IPS DF 6.9 (cell line): ENCODE measurements around the gene PILRB.

Experiments
- DNase-seq: peaks from one replicate; pipeline ENCODE4 v3.0.0-alpha.2; 2013; ENCODE audit warnings: low read depth, low spot score
- H3K27ac ChIP-seq: one replicate; pipeline ENCODE4 v1.5.1; 2013; ENCODE audit warnings: low read length, control low read depth
- H3K27me3 ChIP-seq: 2 replicates; pipeline ENCODE4 v1.6.1; 2013; ENCODE audit warnings: mild to moderate bottlenecking, low read length; ENCODE audit not compliant: control insufficient read depth, insufficient read depth
- H3K36me3 ChIP-seq: 2 replicates; pipeline ENCODE4 v1.6.1; 2013; ENCODE audit warnings: low read length; ENCODE audit not compliant: control insufficient read depth, insufficient read depth
- H3K4me1 ChIP-seq: 2 replicates; pipeline ENCODE4 v1.6.1; 2013; ENCODE audit warnings: low read length; ENCODE audit not compliant: control insufficient read depth, insufficient read depth
- H3K4me3 ChIP-seq: 2 replicates; pipeline ENCODE4 v1.5.1; 2013; ENCODE audit warnings: mild to moderate bottlenecking, low read length
- H3K9me3 ChIP-seq: 2 replicates; pipeline ENCODE4 v1.6.1; 2013; ENCODE audit warnings: low read length, inconsistent platforms; ENCODE audit not compliant: control insufficient read depth, insufficient read depth
- WGBS: extraction: QIAGEN DNeasy Blood & Tissue Kit; methylation state at CpG from one replicate; pipeline ENCODE4 v1.1.7; 2013; ENCODE audit warnings: mixed read lengths, missing lambda C conversion rate; ENCODE audit not compliant: insufficient read length, insufficient coverage; 5-methylcytosine and 5-hydroxymethylcytosine counted together

Gene PILRB

DNA sequence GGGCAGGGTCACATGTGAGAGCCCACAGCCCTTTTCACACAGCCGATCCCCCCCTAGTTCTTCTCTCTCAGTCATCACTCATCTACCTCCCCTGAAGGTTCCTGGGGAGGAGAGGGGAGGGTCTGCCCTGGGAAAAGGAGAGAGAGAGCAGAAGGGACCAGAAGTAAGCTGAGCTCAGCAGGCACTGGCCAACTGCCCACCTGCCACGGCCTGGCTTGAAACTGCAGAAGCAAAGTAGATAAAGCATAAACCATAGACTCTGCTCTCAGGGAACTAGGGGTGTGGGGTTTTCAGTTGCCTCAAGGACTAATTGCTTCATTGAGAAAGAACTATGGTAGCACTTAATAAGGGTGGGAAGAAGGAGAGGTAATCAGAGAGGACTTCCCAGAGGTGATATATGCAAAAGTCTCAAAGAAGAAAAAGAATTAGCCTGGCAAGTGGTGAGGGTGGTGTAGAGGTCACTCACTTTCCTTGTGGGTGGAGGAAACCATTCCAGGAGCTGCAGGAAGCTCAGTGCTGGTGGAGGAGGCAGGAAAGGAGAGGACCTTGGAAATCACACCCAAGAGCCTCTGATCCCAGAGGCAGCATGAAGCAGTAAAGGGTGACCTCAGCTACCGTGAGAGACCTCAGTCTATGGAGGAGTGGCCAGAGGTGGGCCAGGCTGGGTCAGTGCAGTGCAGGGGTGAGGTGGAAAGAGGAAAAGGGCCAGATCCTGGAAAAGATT is 32.5 kb downstream of the PILRB start:
- H3K4me1 ChIP-seq: peaks cover 5% of the 10 kb centered on the region
- no peaks in the 10 kb centered on the region for H3K9me3 ChIP-seq
- H3K36me3 ChIP-seq: no peaks in the 10 kb centered on the region
- no peaks in the 10 kb centered on the region for H3K27me3 ChIP-seq
- H3K4me3 ChIP-seq: no peak overlapping the region
- no peak overlapping the region for H3K27ac ChIP-seq
- no peak for DNase-seq
- WGBS: no CpG with 5 or more reads among the region's 3 CpGs

GRCh38 chr7:100393233-100393905 is 35.5 kb downstream of the PILRB start:
- Histone ChIP-seq H3K9me3 (no peaks in the 10 kb centered on the region), H3K36me3 (no peaks in the 10 kb centered on the region), H3K4me1 (peaks cover 7% of the 10 kb centered on the region), H3K27me3 (no peaks in the 10 kb centered on the region), H3K27ac (no peak overlapping the region), H3K4me3 (no peak overlapping the region)
- DNase-seq: no peak
- WGBS: no CpG with 5 or more reads among the region's 4 CpGs

GRCh38 chr7:100394077-100394476 is 36.2 kb downstream of the PILRB start:
- H3K36me3 ChIP-seq: no peaks in the 10 kb centered on the region
- no peak for DNase-seq
- H3K9me3 ChIP-seq: no peaks in the 10 kb centered on the region
- no peak overlapping the region for H3K4me3 ChIP-seq
- H3K4me1 ChIP-seq: peaks cover 7% of the 10 kb centered on the region
- WGBS: no CpG with 5 or more reads among the region's 2 CpGs
- H3K27me3 ChIP-seq: no peaks in the 10 kb centered on the region
- no peak overlapping the region for H3K27ac ChIP-seq

- Histone ChIP-seq H3K27me3 (no peaks in the 10 kb centered on the region; the same call in 1 of the 2 replicates), H3K27ac (no peak overlapping the region), H3K4me3 (no peak overlapping the region), H3K36me3 (no peaks in the 10 kb centered on the region), H3K4me1 (peaks cover 2% of the 10 kb centered on the region), H3K9me3 (no peaks in the 10 kb centered on the region)
- DNase-seq: no peak
- no CpG with 5 or more reads among the region's 9 CpGs for WGBS
Measured at GRCh38 chr7:100396421-100396982, 38.6 kb downstream of the PILRB start.

DNA sequence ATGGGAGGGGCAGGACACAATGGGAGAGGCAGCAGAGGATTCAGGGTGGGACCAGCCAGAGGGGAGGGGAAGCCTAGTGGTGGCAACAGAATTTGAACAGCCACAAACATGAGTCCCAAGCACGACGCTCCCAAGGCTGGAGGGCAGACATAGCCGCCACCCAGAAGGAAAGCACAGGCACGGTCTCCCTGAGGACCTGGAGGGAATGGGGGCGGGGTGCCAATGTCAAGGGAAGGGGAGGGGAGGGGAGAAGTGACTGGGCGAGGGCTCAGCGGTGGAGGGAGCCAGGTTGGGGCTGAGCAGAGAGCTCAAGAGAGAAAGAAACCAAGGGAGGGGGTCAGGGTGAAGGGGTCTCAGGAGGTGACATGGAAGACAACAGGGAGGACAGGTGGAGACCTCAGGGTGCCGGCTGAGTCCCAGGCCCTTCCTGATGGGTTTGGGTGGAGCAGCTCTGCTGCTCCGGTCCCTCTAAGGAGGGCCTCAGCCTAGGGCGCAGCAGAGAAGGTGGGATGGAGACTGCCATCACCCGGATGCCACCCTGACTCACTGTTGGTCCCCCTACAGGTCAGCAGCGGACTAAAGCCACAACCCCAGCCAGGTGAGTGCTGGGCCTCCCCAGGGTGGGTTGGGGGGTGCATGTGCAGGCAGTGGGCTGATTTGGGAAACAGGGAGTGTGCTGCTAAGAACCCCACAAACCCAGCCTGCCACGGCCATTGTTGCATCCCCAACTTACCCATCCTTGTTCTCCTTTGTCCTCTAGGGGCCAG is 39.6 kb downstream of the PILRB start:
- Histone ChIP-seq H3K27ac (no peak overlapping the region), H3K4me1 (peaks cover 2% of the 10 kb centered on the region), H3K9me3 (no peaks in the 10 kb centered on the region), H3K27me3 (no peaks in the 10 kb centered on the region; the same call in 1 of the 2 replicates), H3K36me3 (no peaks in the 10 kb centered on the region), H3K4me3 (no peak overlapping the region)
- no peak for DNase-seq
- WGBS: no CpG with 5 or more reads among the region's 13 CpGs

DNA sequence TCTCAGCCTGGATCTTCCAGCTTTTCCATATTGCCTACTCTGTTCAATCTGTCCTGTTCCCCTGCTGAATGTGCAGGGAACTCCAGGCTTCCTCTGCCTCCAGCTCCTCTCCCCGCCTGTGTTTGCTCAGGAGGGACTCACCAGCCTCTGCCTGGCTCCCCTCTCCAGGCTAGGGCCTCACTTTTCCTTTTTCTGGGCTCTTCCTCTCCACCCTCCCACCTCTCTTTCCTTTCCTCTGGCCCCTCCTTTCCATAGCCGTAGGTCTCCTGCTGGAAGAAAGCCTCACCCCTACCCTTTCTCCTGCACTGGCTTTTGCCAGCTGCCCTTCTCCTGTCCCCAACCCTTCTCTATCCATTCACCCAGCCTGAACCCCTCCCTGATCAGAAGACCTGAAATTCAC is 40.3 kb downstream of the PILRB start:
- peaks cover 2% of the 10 kb centered on the region for H3K4me1 ChIP-seq
- no peaks in the 10 kb centered on the region for H3K9me3 ChIP-seq
- no peak overlapping the region for H3K27ac ChIP-seq
- no peak overlapping the region for H3K4me3 ChIP-seq
- no peak for DNase-seq
- no CpG with 5 or more reads among the region's 2 CpGs for WGBS
- H3K27me3 ChIP-seq: no peaks in the 10 kb centered on the region; the same call in 1 of the 2 replicates
- no peaks in the 10 kb centered on the region for H3K36me3 ChIP-seq

- Histone ChIP-seq H3K27me3 (no peaks in the 10 kb centered on the region; the same call in 1 of the 2 replicates), H3K4me3 (no peak overlapping the region), H3K36me3 (no peaks in the 10 kb centered on the region), H3K27ac (no peak overlapping the region), H3K4me1 (peaks cover 2% of the 10 kb centered on the region), H3K9me3 (no peaks in the 10 kb centered on the region)
- DNase-seq: no peak
- no CpG with 5 or more reads among the region's 3 CpGs for WGBS
Measured at GRCh38 chr7:100400041-100400440, 42.1 kb downstream of the PILRB start.

- WGBS: no CpG with 5 or more reads among the region's 11 CpGs
- Histone ChIP-seq H3K4me1 (peaks cover 2% of the 10 kb centered on the region), H3K9me3 (no peaks in the 10 kb centered on the region), H3K27me3 (no peaks in the 10 kb centered on the region; the same call in 1 of the 2 replicates), H3K4me3 (no peak overlapping the region), H3K36me3 (no peaks in the 10 kb centered on the region), H3K27ac (no peak overlapping the region)
- no peak for DNase-seq
Measured at GRCh38 chr7:100400656-100401055, 42.7 kb downstream of the PILRB start.

DNA sequence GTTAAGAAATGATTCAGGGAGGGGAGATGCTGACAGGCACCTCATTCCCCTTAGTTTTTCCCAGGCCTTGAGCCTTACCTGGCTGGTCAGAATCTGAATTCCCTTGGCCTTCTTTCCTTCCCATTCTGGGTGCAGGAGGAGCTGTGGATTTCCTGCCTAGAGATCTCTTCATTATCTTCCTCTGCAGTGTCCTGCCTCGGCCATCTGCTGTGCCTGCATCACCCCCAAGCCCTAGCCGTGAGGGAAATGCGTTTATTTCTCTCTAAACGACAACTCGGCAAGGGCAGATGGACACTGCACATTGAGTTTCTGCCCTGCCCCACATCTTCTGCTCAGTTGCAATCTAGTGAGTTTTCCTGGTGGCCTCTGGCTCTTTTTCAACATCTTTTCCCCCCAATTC is 43.9 kb downstream of the PILRB start:
- no peaks in the 10 kb centered on the region; the same call in none of the 2 replicates for H3K27me3 ChIP-seq
- H3K9me3 ChIP-seq: no peaks in the 10 kb centered on the region
- H3K27ac ChIP-seq: no peak overlapping the region
- H3K4me1 ChIP-seq: peaks cover 2% of the 10 kb centered on the region
- H3K4me3 ChIP-seq: no peak overlapping the region
- no peak for DNase-seq
- no peaks in the 10 kb centered on the region for H3K36me3 ChIP-seq
- WGBS: no CpG with 5 or more reads among the region's 5 CpGs

GRCh38 chr7:100402241-100402640 is 44.3 kb downstream of the PILRB start:
- DNase-seq: no peak
- H3K27me3 ChIP-seq: no peaks in the 10 kb centered on the region; the same call in none of the 2 replicates

More at GRCh38 chr7:100402241-100402640, 44.3 kb downstream of the PILRB start:
- H3K9me3 ChIP-seq: no peaks in the 10 kb centered on the region
- no CpG with 5 or more reads among the region's 2 CpGs for WGBS
- no peak overlapping the region for H3K4me3 ChIP-seq
- H3K36me3 ChIP-seq: no peaks in the 10 kb centered on the region
- no peak overlapping the region for H3K27ac ChIP-seq
- H3K4me1 ChIP-seq: no peaks in the 10 kb centered on the region
